ENCODE results near the gene PIGN.

The PIGN gene

DNA sequence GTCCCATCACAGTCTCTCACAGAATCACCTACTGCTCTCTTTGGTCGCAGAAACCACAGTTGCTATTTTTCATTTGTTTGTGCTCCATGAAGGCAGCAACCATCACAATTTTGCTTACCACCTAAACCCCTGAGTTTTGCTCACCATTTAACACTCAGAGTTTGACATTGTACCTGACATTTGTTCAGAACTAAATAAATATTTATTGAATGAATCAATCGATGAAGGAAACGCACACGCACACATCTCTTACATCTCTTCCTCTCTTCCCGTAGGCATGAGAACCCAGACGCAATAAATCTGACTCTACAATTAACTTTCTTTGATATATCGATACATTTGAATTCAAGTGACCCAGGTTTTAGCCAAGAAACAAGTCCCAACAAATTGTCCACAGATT, 188.5 kb downstream of the PIGN start:
- no peak for DNase-seq

DNA sequence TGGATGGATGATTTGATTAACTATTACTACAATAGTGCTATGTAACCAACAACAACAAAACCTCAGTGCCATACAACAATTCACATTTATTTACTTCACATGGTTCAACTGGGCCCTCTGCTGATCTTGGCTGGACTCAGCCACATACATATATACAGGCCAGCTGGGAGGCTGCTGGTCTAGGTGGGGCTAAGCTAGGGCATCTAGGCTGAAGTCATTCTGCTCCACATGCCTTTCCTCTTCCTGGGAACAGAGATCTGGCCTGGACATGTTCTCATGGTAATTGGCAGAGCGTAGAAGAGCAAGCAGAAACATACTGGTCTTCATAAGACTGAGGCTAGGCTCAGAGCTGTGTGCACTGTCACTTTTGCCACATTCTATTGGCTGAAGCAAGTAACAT, 191.2 kb downstream of the PIGN start:
- DNase-seq = no peak

DNA sequence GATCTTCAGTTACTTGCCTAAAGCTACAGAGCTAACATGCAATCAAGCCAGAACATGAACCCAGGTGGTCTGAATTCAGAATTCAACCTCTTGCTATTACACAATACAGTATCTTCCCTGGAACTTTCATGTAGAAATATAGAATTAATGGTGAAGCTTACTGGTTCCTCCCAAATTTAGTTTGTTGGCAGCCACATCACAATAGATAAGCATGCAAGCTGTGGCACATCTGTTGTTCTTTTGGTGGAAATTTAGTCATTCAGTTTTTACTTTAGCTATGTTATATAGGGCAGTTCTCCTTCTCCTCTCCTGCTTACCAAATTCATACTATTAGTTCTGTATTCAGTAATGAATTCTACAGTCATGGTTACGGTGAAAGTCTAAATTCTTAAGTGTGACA, 193.0 kb downstream of the PIGN start:
- no peak for DNase-seq

- DNase-seq = no peak
Measured at GRCh38 chr18:61992923-61993322, 193.9 kb downstream of the PIGN start.

GRCh38 chr18:61992285-61992684, 194.6 kb downstream of the PIGN start:
- no peak for DNase-seq

GRCh38 chr18:61991836-61992235, 195.0 kb downstream of the PIGN start:
- no peak for DNase-seq

GRCh38 chr18:61991201-61991600, 195.7 kb downstream of the PIGN start:
- no peak for DNase-seq

All from NCI-H1417 treated with DMSO at 0.1 percent for 48 hours (cell line).